SK-N-MC (cell line): ENCODE data around the gene CPLX3.

ENCODE experiments used
- EZH2 ChIP-seq: fragments of 200-600 bp; sonication (generic); IDR thresholded peaks from one replicate; pipeline ENCODE4 v1.6.1; 2017; ENCODE audit warnings: antibody characterized with exemption
- FOXP2 ChIP-seq: optimal IDR thresholded peaks from 2 replicates; pipeline ENCODE3; 2011; ENCODE audit warnings: mild to moderate bottlenecking, moderate library complexity; ENCODE audit not compliant: insufficient read depth; ENCODE audit errors: extremely low read length, control extremely low read depth
- POLR2AphosphoS5 ChIP-seq: IDR thresholded peaks from 2 replicates; pipeline ENCODE4 v1.6.1; 2012; ENCODE audit warnings: mild to moderate bottlenecking, low read depth, low read length, borderline replicate concordance

DNA sequence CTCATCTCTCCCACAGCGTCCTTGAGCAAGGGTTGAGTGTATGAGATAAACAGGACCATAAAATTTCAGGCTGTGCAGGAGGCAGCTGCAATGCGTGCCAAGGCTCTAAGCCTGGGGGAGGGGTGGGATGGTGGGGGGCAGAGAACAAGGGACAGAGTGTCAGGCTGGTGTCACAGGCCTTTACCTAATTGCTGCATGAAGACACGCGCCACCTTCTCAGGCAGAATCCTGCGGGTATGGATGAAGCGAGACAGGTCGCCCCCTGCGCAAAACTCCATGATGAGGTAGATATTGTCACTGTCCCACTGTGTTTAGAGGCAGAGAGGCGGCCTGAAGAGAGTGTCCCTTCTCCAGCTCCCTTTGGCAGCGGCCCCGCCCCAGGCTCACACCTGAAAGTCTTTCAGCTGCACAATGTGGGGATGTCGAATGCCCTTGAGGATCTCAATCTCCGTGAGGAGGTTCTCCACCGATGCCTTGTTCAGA lies 15.5 kb downstream of the CPLX3 start:
- TF ChIP-seq POLR2AphosphoS5 (no peak), EZH2 (no peak), FOXP2 (no peak)
